ENCODE results near the gene DOLPP1. TPM values are rescaled to one million over a fixed set of nuclear protein-coding genes. Genes with fewer than 3 reads are reported as not detected.
"Not testable (repeated sequence)": the region's sequence is repeated elsewhere in the genome, so short reads cannot be mapped to it uniquely, and the experiment has no call there.

Gene DOLPP1
- polyA plus RNA-seq, 1 experiment: 17.6 TPM

DNA sequence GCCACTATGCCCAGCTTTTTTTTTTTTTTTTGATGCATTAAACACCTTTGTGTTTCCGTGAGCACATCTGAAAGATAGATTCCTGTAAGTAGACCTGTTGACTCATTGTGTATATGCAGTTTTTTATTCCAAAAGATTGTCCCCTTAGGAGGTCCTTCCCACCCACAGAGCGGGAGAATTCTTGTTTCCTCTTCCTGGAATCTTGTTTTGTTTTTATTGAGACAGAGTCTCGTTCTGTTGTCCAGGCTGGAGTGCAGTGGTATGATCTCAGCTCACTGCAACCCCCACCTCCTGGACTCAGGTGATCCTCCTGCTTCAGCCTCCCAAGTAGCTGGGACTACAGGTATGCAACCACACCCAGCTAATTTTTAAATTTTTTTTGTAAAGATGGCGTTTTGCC, 37.9 kb downstream of the DOLPP1 start:
- ChIA-PET POLR2A (no interaction called here), CTCF (interaction anchor here (0.9 to 5.2 kb wide), 2 partner anchors 12 to 506 kb away, joined by 3 to 33 read pairs; no protein-coding TSS in a partner anchor)
- DNase-seq (ENCODE audit: low read depth): no peak
- no peak overlapping the region for H3K4me3 ChIP-seq (ENCODE audit: low read depth, low read length)
- no peaks in the 10 kb centered on the region for H3K27me3 ChIP-seq (ENCODE audit: control insufficient read depth, insufficient read depth, low read length)
- peaks cover 8% of the 10 kb centered on the region for H3K36me3 ChIP-seq (ENCODE audit: control insufficient read depth, insufficient read depth, low read length)
- TF ChIP-seq, protein P1, sequence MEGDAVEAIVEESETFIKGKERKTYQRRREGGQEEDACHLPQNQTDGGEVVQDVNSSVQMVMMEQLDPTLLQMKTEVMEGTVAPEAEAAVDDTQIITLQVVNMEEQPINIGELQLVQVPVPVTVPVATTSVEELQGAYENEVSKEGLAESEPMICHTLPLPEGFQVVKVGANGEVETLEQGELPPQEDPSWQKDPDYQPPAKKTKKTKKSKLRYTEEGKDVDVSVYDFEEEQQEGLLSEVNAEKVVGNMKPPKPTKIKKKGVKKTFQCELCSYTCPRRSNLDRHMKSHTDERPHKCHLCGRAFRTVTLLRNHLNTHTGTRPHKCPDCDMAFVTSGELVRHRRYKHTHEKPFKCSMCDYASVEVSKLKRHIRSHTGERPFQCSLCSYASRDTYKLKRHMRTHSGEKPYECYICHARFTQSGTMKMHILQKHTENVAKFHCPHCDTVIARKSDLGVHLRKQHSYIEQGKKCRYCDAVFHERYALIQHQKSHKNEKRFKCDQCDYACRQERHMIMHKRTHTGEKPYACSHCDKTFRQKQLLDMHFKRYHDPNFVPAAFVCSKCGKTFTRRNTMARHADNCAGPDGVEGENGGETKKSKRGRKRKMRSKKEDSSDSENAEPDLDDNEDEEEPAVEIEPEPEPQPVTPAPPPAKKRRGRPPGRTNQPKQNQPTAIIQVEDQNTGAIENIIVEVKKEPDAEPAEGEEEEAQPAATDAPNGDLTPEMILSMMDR (IDR thresholded peaks at IDR 0.05; ENCODE audit: insufficient read depth, low read depth, low read length): no peak

DNA sequence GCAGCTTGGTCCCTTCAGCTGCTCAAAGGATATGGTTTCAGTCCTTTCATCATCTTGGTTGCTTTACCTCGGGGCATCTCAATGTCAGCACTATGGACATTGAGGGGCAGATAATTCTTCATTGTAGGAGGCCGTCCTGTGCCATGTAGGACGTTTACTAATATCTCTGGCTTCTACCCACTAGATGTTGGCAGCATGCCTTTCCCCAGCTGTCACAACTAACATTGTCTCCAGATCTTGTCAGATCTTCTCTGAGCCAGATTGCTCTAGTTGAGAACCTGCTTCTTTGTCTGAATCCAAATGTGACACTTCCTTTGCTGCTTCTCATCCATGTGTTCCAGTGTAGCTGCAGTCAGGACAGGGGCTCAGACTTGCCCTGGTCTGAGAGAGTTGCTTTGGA, 40.6 kb downstream of the DOLPP1 start:
- Histone ChIP-seq H3K36me3 (ENCODE audit: control insufficient read depth, insufficient read depth, low read length) (peaks cover 8% of the 10 kb centered on the region), H3K4me3 (ENCODE audit: low read depth, low read length) (no peak overlapping the region), H3K27me3 (ENCODE audit: control insufficient read depth, insufficient read depth, low read length) (no peaks in the 10 kb centered on the region)
- no peak for DNase-seq (ENCODE audit: low read depth)
- CTCF ChIA-PET: interaction anchor here (5.2 kb wide), 1 partner anchor 10 kb away, joined by 33 read pairs; no protein-coding TSS in a partner anchor
- POLR2A ChIA-PET: no interaction called here
- TF ChIP-seq, protein P1 (IDR thresholded peaks at IDR 0.05; ENCODE audit: insufficient read depth, low read depth, low read length): no peak

DNA sequence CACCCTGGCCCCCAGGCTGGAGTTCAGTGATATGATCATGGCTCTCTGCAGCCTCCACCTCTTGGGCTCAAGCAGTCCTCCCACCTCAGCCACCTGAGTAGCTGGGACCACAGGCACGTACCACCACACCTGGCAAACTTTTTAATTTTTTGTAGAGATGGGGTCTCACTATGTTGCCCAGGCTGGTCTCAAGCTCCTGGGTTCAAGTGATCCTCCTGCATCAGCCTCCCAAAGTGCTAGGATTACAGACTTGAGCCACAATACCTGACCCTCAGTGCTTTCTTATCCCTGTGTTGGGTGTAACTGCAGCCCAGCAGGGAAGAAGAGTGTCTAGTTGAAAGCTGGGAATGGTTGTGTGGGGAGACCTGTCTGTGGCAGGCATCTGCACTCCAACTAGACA, 41.2 kb downstream of the DOLPP1 start:
- Histone ChIP-seq H3K36me3 (ENCODE audit: control insufficient read depth, insufficient read depth, low read length) (peaks cover 8% of the 10 kb centered on the region), H3K27me3 (ENCODE audit: control insufficient read depth, insufficient read depth, low read length) (no peaks in the 10 kb centered on the region), H3K4me3 (ENCODE audit: low read depth, low read length) (no peak overlapping the region)
- ChIA-PET CTCF (interaction anchor here (1.7 to 5.2 kb wide), 3 partner anchors 9 to 502 kb away, joined by 4 to 33 read pairs (median 4); no protein-coding TSS in a partner anchor), POLR2A (no interaction called here)
- TF ChIP-seq, protein P1 (IDR thresholded peaks at IDR 0.05; ENCODE audit: insufficient read depth, low read depth, low read length): no peak
- no peak for DNase-seq (ENCODE audit: low read depth)

DNA sequence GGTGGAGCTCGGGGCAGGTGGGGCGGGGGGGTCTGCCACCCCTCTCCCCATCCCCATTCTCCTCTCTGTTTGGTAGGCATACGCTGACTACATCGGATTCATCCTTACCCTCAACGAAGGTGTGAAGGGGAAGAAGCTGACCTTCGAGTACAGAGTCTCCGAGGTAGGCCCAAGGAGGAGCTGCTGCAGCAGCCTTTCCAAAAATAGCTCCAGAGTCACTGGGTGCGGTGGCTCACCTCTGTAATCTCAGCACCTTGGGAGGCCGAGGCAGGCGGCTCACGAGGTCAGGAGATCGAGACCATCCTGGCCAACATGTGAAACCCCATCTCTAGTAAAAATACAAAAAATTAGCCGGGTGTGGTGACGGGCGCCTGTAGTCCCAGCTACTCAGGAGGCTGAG, 42.1 kb downstream of the DOLPP1 start:
- H3K4me3 ChIP-seq (ENCODE audit: low read depth, low read length); H3K36me3 ChIP-seq (ENCODE audit: control insufficient read depth, insufficient read depth, low read length); H3K27me3 ChIP-seq (ENCODE audit: control insufficient read depth, insufficient read depth, low read length); POLR2A ChIA-PET; DNase-seq (ENCODE audit: low read depth): not testable (repeated sequence)
- CTCF ChIA-PET: interaction anchor here (1.7 to 5.2 kb wide), 3 partner anchors 8 to 501 kb away, joined by 4 to 33 read pairs (median 4); no protein-coding TSS in a partner anchor

DNA sequence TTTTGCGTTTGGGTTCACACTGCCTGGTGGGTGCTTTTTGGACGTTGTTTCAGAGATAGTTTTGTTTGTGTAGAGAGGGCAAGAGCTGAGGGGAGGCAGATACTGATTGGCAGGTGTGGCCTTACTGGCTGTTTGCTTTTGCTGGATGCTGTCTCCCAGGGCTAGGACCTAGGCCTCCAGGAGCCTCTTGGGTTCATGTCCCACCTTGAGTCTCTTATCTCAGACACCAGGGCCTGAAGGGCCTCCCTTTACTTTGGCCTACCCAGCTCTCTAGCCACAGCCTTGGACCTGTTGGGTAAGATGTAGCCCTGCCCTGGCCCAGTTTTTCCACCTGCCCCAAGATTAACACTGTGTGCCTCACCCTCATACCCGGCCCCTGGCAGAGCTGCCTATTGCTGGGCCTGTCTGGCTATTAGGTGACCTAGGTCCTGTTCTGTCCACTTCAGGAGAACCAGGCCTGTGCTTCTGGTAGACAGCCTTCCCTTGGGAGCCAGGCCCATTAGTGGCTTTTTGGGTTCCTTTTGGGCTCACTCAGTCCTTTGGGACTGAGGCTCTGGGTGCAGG, 43.7 kb downstream of the DOLPP1 start:
- CTCF ChIA-PET: interaction anchor here (0.7 to 2.1 kb wide), 4 partner anchors 14 to 500 kb away, joined by 3 to 6 read pairs (median 4); no protein-coding TSS in a partner anchor
- no peak overlapping the region for H3K4me3 ChIP-seq (ENCODE audit: low read depth, low read length)

More for the DNA sequence above, 43.7 kb downstream of the DOLPP1 start:
- POLR2A ChIA-PET: no interaction called here
- Histone ChIP-seq H3K36me3 (ENCODE audit: control insufficient read depth, insufficient read depth, low read length) (peaks cover 10% of the 10 kb centered on the region), H3K27me3 (ENCODE audit: control insufficient read depth, insufficient read depth, low read length) (no peaks in the 10 kb centered on the region)
- TF ChIP-seq, protein P1 (IDR thresholded peaks at IDR 0.05; ENCODE audit: insufficient read depth, low read depth, low read length): no peak
- DNase-seq (ENCODE audit: low read depth): no peak
